A549 treated with AZD2906 at 1 μM for 4 hours (cell line): ENCODE results near the gene GLUD1. TPM values are rescaled to one million over a fixed set of nuclear protein-coding genes. Genes with fewer than 3 reads are reported as not detected.

Source experiments
- total RNA-seq: library from RNA; stranded (reverse); fragments of 200-300 nt; extraction: Qiagen RNA extraction; gene quantifications from 5 replicates; pipeline ENCODE4 v1.2.3, GENCODE V29; 2022

The GLUD1 gene
- 90.8 to 108 TPM (median 101 TPM) in 5 replicates for total RNA-seq

DNA sequence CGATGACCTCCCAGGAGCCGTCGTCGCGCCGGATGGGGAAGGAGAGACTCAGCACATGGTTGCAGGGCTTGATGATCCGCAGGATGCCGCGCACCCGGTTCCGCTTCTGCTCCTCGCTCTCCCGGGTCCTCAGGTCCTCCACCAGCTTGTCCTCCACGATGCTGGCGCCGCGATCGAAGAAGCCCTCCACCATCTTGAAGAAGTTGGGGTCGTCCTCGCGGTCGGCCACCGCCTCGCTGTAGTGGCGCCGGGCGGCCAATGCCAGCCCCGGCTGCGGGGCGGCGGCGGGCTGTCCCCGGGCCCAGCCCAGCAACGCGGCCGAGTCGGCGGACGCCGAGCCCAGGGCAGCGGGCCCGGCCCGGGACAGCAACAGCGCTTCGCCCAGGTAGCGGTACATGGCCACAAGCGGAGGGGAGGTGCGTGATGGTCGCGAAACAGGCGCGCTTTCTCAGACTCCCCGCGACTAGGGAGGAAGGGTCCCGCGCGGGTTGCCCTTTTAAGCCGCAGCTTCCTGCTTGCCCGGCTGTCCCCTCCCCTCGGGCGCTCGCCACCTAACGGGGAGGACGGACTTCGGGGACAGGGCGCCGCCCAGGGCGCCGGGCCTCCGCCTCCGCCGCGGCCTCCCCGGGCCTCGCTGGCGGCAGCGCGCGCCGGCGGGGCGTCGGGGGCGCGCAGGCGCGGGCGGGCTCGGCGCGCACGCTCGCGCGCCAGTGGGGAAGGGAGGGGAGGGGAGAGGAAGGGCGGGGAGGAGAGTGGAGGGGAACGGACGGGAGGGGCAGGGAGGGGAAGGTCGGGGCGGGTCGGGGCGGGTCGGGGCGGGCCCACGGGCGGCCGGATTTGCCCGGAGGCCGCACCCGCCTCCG, at the start of gene GLUD1, which contains the start of gene SHLD2:
TSS of gene GLUD1 (minus strand) at position 471 of the 863 bp plus-strand sequence. CDS start at position 397, 74 bp downstream.
TSS of gene SHLD2 (plus strand) at position 834 of the 863 bp plus-strand sequence. CDS start 56,149 bp downstream, outside the sequence.

DNA sequence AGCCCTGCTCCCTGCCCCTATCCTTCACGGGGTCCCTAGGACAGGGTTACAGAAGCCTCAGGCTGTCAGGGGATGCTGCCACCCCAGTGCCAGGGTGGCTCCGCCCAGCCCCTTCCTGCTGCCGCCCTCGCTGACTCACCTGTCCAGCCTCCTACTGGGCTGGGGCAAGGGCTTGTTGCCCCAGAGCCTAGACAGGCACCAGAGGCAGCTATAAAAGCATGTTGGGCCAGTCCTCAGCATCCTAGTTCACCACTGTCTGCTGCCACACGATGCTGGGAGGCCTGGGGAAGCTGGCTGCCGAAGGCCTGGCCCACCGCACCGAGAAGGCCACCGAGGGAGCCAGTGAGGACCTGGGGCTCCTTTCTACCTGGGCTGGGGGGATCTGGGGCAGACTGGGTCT, 74.6 kb downstream of the GLUD1 start, which contains the start of gene FAM25A:
TSS of gene FAM25A (plus strand) at position 239 of the 400 bp plus-strand sequence. CDS start at position 270, 31 bp downstream.

Other genes with a start within 250 kb of the GLUD1 start
- gene MMRN2, start 137.2 kb downstream of the GLUD1 start, total RNA-seq: 0.40 to 1.4 TPM (median 0.93 TPM) in 5 replicates
- 10.4 to 14.7 TPM (median 14.1 TPM) in 5 replicates for gene SNCG, start 136.2 kb downstream of the GLUD1 start, total RNA-seq
- 0.19 to 0.30 TPM in 2 of 5 replicates, not detected in the others for gene ADIRF, start 126.4 kb downstream of the GLUD1 start, total RNA-seq
- gene FAM25A, start 74.5 kb downstream of the GLUD1 start, total RNA-seq: not detected in 5 replicates
- 22.9 to 30.3 TPM (median 24.5 TPM) in 5 replicates for gene SHLD2, start 363 bp upstream of the GLUD1 start, total RNA-seq
- 0.04 to 0.12 TPM (median 0.08 TPM) in 4 of 5 replicates, not detected in the other for gene NUTM2A, start 130.6 kb upstream of the GLUD1 start, total RNA-seq